HG03064 (cell line): ENCODE data around the gene ANP32A.
"Not testable (repeated sequence)": the region's sequence is repeated elsewhere in the genome, so short reads cannot be mapped to it uniquely, and the experiment has no call there.

Experiments
- ATAC-seq: cut with Tn5 transposase; IDR thresholded peaks from one replicate; pipeline ENCODE4 v1.9.1; 2021; ENCODE audit warnings: low read depth; ENCODE audit not compliant: unreplicated experiment

Gene ANP32A

DNA sequence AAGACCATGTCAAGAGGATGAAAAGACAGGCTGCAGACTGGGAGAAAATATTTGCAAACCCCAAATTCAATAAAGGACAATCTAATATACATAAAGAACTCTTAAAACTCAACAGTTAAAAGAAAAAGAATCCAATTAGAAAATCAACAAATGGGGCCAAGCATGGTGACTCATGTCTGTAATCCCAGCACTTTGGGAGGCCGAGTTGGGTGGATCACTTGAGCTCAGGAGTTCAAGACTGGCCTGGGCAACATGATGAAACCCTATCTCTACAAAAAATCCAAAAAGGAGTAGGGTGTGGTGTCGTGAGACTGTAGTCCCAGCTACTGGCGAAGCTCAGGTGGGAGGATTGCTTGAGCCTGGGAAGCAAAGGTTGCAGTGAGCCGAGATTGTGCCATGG, 57.6 kb downstream of the ANP32A start:
- no peak for ATAC-seq

DNA sequence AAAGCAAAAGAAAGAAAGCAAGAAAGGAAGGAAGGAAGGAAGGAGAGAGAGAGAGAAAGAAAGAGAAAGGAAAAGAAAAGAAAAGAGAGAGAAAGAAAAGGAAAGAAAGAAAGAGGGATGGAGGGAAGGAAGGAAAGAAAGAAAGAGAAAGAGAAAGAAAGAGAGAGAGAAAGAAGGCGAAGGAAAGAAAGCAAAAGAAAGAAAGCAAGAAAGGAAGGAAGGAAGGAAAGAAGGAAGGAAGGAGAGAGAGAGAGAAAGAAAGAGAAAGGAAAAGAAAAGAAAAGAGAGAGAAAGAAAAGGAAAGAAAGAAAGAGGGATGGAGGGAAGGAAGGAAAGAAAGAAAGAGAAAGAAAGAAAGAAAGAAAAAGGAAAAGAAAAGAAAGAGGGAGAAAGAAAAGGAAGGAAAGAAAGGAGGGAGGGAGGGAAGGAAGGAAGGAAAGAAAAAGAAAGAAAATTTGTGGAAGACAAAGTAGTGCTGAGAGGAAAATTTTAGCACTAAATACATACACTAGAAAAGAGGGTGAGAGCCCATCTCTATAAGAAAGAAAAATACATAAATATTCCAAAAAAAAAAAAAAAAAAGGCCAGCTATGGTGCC, 60.6 kb downstream of the ANP32A start:
- not testable (repeated sequence) for ATAC-seq

DNA sequence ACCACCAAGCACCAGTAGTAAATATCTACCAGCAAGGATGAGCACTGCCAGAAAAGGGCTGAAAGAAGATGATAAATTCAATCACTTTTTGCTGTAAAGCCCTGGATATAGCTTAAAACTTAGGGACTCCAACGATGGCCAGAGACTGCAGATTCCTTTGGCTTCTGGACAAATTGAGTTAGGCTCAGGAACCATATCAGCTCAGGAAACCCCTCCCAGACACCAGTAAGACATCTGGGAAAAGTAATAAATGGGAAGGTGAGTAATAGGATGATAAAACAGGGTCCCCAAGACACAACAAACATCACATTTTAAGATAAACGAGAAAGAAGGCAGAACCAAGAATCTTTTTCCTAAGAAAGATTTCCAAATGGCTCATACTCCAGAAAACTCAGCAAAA, 65.0 kb downstream of the ANP32A start:
- ATAC-seq = no peak

DNA sequence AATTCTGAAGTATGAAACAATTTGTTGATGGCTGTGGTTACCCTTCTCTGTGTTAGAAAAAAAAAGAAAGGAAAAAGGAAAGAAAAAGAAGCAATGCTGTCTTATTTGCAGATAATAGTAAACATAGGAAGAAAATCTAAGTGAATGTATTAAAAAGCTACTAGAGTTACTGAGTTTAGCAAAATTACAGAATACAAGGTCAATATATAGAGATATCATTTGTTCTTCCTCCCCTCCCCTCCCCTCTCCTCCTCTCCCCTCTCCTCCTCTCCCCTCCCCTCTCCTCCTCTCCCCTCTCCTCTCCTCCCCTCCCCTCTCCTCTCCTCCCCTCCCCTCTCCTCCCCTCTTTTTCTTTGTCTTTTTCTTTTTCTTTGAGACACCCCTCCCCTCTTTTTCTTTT, 69.1 kb downstream of the ANP32A start:
- ATAC-seq = no peak

DNA sequence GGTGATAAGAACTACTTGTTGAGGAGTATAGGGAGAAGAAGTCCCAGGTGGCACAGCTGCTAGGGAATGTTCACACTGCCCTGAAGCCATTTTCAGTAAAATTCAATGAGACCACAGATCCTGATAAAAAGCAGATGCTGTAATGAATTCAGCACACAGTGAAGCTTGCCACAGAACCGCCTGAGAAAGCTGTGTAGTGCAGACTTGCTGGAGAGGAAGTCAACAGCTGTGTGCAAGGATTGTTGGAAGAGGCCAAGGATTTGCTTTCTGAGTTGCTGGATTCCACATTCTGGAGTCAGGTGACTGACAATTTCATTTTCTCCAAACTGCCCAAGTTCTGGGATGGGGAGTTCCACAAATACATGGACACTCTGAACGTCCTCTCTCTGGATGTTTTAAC, 70.9 kb downstream of the ANP32A start:
- no peak for ATAC-seq

DNA sequence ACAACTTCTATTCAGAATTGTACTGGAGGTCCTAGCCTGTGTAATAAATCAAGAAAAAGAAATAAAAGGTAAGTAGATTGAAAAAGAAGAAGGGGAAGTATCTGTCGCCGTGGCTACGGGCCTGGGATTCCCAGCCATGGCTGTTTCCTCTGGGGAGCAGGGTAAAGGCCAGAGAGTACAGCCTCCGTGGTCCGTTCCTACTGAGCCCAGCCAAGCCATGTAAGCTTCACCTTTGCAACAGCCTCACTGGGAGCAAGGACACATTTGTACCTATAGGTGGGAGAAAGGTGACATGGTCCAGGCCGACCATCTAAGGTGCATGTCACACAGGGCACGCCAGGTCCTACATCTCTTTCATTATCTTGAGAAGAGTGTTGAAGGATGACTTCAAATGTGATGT, 71.3 kb downstream of the ANP32A start:
- no peak for ATAC-seq

DNA sequence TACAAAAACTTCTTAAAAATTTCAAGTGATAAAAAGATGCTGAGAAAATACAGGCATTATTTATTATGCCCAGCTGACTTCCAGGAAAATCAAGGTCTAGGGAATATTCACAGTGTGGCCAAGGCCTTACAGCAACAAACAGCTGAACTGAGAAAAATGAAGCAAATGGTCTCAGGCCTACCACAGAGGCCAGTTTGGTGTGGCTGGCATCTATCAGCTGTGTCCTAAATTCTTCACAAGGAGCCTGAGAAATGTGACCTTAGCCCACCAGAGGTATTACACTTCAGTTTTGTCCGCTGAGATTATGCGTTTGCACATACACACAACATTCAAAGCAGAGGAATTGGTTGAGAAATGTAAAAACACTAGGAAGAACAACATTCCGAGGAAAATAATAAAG, 77.4 kb downstream of the ANP32A start:
- ATAC-seq = no peak

DNA sequence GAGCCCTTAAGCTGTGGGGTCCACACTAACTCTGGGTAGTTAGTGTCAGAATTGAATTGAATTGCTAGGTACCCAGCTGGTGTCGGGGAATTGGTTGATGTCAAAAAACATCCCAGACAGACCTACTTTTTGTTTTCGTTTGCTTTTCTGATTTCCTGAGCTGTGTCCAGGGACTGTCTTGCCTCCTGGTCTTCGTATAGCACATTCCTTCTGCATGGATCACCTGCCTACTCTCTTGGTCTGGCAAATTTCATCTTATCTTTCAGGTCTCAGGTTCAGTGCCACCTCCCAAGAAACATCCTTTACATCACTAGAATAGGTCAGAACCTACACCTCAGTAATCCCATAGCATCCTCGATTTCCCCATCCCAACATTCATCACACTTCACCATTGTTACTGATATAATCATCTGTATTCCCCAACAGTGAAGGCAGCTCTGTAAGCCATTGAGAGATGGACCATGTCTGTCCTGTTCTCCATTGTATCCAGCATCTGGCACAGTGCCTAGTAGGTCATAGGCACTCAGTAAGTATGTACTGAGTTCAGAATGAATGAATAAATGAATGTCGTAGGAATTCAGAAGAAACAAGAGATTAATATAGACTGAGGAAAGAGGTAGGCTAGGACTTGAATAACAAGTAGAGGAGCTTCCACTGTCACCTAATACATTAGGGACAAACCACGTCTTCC, 81.2 kb downstream of the ANP32A start:
- ATAC-seq = no peak

DNA sequence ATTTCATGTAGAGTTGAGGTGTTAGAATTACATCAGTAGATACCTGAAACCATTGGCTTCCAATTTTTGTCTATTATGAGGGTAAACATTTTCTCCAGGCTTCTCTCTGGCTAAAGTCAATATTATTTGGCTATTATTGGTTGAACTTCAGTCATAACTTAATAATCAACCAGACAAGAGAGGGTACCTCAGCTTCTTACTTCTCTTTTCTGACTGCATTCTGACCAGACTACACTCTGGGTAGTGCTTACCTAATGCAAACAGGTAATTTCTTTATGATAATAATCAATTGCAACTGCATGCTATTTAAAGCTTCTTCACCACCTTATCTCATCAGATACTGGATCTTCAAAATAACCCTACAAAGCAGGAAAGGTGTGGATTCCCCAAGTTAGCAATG, 85.1 kb downstream of the ANP32A start:
- no peak for ATAC-seq

DNA sequence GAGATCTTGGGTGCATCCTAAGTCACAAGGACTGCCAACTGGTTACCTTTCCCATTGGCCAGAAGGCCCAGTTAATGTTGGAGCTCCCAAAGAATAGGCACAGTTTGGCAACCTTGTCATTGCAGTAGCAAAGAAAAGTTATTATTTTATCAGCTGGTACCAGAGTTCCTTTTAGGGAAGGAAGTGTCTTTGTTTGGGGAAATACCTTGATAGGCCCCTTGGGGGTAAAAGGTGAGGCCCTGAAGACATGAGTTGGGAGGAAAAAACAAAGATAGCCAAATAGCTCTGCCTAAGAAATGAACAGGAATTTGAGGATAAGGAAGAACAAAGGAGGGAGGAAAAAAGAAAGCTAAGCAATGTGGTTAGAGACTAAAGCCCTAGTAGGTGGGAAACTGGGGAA, 85.8 kb downstream of the ANP32A start:
- ATAC-seq = no peak

DNA sequence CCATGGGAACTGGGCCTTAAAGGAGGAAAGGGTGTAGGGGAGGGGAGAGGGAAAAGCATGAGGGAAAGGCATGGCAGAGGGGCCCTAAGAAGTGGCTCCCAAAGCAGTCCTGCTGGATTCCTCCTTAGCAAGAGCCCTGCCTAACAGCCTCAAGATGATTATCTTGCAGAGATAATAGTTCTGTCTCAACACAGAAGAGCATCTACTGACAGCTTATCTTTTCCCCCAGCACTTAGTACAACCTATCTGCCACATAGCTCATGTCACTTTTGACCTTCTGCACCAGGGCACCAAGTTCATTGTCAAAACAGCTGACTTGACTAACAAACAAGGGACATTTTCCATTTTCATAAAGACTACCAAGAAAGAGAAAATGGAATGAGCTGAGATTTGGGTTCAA, 86.3 kb downstream of the ANP32A start:
- ATAC-seq = no peak

DNA sequence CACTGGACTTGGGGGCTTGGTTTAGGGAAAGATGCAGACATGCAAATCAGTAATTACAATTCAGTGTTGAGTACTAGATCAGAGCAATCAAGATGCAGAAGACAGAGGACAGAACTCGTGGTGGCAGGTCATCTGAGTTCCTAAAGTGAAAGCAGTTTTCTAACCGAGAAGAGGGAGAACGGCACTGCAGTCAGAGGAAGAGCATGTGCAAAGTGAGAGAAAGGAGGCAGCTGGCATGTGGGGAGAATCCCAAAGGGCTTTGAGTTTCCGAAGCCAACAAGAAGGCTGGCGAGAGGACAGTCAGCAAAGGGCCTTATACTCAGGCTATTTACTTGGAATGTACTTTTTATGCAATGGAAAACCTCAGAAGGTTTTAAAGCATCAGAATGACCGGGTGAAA, 87.0 kb downstream of the ANP32A start:
- no peak for ATAC-seq

DNA sequence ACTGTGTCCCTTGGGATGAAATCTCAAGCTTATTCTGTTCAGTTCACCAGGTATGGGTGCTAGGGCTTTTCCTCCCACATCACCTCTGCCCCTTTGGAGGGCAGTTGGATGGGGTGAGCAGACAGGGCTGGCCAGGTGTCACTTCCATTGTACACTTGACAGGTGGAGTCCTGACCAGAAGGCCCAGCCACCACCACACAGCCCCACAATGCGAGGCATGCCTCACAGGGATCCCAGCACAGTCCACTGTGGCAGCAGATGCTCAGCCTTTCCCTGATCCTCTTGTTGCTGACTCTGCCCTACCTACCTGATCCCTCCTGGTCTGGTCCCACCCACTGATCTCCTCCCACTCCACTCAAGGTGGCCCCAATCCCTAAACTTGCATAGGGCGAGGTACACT, 88.2 kb downstream of the ANP32A start:
- ATAC-seq = no peak

DNA sequence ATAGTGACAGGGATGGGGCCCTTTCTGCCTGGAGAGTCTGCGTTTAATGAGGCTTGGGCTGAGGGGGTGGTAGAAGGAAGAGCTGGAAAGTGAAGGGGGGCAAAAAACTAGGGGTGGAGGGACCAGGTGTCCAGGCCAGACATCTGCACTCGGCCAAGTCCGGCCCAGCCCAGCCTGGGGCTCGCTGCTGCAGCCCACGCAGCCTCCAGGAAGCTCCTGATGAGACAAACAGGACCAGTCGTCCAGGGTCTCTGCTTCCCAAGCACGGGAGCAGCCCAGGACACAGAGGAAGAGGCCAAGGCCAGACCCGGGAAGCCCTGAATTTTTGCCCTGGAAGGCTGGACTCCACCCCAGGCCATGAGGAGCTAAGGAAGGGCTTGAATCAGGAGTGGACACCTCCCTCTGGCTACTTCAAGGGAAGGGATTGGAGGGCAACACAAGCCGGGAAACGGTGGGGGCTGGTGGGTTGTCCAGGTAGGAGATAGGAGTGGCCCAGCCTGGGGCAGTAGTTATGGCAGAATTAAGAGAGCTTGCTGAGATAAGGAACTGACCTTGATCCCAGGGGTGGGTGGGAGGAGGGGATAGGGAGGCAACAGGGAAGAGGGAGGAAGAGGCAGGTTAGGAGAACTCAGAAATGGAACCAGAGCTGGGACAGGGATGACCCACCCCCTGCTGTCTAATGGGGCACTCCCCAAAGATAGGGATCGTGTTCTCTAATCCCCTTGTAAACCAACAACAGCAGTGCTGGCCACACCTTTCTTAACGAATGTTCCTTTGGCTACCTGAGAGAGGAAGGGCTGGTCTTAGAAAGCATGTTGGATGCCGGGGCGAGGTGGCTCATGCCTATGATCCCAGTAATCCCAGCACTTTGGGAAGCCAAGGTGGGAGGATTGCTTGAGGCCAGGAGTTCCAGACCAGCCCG, 89.5 kb downstream of the ANP32A start:
- ATAC-seq = no peak

DNA sequence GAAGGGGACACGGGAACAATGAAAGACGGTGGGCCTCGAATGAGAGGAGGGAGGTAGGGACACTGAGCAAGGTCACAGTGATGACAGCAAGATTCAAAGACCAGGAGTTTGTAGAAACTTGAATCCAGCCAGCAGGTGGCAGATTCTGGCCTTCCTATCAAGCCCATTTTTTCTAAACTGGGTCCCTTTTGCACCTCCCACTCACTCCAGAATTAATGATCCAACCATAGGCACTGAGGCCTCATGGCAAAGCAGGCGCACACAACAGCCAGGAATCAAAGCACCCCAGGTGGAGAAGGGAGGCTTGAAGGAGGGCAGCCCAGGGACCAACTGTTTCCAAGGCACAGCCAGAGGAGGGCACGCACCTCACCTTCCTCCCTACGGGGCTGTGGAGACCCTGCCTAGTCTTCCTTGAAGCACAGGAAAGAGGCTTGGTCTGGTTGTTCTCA, 90.2 kb downstream of the ANP32A start:
- no peak for ATAC-seq

DNA sequence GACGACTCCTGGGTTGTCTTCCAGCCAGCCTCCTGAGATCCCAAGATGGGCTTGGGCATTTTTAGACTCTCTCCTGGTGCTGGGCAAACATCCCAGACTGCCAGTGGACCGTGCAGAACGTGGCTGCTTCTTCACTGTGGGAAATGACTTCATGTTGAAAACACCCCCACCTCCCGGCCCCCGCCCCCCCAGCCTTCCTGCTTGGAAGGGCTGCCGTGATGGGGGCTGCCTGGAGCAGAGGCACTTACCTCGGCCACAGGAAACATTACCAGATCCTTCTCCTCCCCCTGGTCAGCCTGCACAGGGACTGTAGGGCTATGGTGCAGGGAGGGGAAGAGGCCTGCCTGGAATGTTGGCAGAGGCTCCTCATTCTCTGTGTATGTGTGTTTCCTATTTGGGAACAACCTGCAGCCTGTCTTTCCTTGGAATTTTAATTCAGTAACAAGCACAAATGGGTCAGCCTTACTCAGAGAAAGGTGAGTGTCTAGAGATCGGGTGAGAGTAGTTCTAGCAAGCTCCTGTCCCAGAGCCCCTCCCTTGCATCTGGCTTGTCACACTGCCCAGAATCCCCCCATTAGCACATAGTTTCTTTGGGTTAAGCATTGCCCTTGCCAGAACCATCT, 90.8 kb downstream of the ANP32A start:
- ATAC-seq = no peak
